Skin of body (tissue), 2 donors: Measurements from ENCODE around the gene SH2D7. TPM values are rescaled to one million over a fixed set of nuclear protein-coding genes. Genes with fewer than 3 reads are reported as not detected.

Experiments
- DNase-seq: peaks from one replicate; lab custom pipeline; 2025; lab: John Stamatoyannopoulos, UW
- total RNA-seq: library from RNA; depleted of rRNA; stranded (reverse); fragments of >200 nt; gene quantifications from one replicate; pipeline ENCODE4 v1.2.3, GENCODE V29; 2014

SH2D7 gene
- total RNA-seq: not detected

DNA sequence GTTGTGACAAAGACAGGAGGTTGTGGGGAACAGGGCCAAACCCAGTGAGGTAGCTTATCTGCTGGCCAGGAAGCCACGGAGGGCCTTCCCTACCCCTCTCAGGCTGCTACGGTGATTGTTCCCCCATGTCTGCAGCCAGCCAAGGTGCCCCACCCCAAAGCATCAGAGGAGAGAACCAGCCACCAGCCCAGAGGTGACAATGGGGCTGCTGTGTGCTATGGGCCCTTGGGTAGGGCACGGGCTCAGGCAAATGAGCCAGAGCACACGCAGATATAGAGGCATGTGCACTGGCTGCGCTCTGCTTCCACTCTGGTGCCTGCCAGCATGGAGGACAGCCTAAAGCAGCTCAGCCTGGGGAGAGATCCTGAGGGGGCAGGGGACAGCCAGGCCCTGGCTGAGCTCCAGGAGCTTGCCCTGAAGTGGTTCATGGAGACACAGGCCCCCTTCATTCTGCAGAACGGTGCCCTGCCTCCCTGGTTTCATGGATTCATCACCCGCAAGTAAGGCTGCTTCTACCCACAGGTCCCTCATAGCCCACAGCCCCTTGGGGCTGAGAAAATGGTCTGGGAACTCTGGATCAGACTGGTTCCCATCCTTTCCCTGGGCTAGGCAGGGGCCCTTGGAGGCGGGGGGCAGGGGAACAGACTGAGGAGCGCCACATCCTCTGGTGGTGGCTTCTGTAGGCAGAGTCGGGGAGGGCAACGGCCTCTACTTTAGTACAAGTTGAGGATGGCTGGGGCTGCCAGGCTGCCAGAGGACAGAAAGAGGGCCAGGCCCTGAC, at the start of gene SH2D7:
SH2D7 (plus strand) TSS at position 301 of the 781 bp plus-strand sequence; CDS start at position 325, 24 bp downstream.
- DNase-seq: no peak

DNA sequence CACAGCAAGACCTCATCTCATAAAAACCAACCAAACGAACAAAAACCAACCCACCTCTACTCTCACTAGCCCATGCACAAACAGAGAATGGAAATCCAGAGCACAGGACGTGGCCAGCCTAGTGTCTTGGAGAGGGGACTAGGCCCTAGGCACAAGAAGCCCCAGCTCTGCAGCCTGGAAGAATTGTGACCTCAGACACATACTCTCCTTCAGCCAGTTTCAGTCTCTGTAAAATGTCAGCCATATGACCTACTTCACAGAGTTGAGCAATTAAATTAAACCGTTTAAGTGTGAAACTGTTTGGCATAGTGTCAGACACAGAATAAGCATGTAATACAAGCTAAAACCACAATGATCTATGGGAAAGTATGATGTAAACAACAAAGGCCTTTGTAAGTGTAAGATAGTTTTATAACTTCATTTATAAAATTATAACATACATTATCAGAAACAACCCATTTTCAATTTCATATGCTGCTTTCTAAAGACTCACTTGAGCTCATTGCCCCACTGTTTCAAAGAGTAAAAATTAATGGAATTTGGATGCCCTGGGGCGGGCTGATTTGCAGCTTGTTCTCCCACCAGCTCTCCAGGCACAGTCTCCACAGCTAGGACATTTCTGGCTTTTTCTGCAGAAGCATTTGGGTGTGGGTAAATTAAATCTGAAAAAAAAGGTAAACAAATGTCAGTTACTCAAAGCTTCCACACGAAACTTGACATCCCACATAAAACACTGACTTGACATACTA, 47.8 kb upstream of the SH2D7 start:
- peak; percentile 56 for DNase-seq

DNA sequence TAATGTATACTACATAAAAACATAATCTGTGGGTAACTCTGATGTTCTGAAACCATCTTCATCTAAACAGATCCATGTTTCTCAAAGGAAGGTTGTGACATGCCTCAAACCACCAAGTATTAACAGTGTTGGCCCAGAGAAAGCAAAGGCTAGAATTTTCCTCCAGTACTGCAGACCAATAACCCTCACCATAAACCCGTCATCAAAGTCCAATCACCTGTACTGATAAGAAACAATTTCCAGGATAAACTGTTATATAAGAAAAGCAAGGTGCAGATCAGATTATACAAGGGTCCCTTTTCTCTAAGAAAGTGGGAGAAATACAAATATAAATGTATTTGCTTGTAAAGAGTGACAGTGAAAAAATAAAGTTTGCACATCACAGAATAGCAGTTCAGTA, 47.2 kb upstream of the SH2D7 start:
- DNase-seq: no peak

DNA sequence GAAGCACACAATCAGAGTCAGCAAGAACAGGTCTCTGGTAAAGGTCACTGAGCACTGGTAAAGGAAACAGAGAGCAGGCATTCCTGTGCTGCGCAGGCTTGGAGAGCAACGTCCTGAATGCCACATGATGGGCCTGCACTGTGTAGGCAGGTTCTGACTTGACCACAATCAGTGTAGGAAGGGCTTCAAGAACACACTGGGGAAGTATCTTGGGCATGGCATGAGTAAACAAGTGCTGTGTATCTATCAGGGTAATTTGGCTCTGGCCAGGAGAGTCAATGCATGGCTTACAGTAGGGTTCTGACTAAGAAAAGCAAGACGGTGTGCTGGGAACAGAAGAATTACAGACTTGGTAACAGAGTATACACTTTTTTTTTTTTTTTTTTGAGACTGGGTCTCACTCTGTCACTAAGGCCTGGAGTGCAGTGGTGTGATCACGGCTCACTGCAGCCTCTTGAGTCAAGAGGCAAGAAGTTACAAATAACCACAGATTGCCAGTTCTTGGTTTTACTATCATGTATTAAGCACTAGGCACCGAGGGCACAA, 45.5 kb upstream of the SH2D7 start:
- DNase-seq: no peak

DNA sequence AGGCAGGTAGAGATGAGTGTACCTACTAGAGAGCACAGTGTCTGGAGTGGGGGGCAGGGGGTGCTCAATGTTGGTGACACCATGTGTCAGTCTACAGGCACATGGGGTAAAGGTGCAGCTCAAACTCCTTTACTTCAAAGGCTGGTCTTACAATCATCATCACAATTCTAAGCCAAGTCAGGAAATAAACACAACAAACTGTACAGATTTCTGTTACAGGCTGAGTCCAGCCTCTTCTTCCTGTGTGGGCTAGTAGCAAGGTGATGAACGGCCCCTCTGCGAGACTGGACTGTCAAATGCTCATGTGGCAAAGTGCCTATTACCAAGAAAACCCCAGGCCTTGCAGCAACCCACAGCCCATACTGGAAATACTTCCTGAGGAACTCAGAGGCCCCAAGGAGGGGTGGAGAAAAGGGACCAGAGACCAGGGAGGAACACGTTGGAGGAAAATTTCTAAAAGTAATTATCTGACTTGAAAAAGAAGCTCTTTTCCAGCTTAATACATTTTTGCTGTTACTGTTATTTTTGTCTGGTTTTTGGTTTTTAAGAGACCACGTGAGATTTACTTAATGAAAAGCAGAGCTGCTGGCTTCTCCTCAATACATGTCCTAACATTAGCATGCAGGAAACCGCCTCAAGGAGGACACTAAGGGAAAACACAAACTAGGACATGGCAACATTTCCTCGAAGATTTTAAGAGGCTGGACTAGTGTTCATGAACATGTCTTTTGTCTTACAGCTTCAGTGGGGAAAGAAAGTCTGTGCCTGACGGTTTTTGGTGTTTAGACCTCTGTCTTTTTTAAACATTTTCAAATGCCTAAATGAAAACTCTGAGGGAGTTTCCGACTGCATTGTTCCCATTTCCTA, 44.4 kb upstream of the SH2D7 start:
- DNase-seq: peak; percentile 95

DNA sequence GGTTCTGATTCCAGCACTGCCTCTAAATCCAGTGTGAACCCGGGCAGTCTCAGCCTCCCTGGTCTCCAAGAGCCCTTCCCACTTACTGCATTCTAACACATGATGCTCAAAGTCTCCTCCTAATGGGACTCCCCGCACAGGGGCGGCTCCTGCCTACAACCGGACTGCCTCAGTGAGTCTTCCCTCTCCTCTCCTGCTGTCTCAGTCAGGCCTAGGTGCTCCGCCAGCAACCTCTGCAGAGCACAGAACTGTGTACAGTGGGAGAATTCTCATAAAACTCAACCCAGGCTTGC, 43.8 kb upstream of the SH2D7 start:
- DNase-seq: no peak

DNA sequence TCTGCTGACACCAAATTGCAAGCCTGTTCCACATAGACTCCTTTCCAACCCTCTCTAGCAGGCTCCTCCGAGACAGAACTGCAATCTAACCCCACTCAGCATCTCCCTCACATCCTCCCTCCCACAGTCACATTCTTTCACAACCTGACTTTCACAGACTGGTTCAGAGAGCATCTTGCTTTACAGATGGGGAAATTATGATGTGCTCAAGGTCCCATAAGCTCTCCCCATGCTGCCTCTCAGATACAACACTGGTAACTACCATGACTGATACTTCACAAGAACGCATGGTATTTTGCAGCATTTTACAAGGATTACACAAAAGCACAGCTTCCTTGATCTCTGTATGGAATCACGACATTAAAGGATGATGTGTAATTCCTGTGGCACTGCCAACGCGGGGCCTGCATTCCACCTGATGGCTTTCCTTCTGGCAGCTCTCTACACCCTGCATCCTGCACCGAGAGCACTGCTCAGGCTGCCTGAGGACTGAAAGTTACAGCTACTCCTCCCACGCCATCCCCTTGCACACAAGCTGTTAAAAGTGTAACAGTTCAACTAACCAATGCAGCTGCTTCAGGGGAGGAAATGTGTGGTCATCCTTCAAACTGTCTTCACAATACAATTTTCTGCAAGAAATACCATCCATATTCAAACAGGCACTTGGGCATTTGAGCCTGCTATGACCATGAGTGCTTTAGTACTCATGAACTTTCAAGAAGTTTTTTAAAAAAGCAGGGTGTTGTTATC, 42.5 kb upstream of the SH2D7 start:
- peak; percentile 25 for DNase-seq

DNA sequence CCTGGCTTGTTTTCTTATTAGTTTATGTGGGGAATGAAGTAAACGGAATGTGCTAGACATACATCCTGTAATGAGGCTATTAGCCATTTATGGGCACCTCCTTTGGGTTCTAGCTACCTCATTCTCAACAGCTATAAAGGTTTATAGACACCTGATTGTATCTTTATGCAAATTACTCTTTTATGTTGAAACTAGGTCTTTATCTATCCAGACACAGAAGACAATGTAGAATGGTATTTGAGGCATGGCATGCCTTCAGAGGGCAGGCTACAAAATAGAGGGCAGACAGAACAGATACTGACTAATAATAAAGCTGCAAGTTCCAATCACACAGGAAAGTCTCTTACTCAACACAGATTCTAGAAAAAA, 41.9 kb upstream of the SH2D7 start:
- no peak for DNase-seq

DNA sequence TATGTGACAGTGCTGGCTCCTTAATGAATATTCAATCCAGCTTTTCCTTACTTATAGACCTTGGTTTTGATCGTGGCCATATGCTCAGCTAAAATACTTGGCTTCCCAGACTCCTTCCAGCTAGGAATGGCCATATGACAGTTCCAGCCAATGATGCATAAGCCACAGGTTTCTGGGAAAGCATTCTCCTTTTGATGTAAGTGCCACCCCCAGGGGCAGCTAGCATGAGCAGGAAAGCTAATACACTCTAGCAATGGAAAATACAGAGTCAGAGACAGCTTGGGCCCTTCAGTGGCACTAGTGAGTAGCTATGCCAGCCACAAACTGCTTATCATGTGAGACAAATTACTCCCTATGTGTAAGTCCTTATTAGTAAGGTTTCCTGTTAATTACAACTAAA, 41.5 kb upstream of the SH2D7 start:
- DNase-seq: no peak

DNA sequence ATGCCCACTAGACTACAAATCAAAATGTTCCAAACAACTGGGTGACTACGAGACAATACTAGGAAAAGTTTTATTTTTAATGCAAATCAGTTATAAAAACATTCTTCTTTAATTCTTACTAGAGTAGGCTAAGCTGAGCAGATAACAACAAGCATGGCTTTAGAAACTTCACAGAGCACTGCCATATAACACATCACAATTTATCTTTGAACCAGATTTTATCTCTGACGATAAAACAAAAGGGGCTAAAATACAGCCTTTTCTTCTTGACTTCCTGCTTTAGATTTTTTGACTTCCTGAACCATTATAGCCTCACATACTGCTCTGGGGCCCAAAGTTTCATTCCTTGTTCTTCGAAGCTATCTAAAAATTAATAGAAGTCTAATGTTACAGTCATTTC, 40.8 kb upstream of the SH2D7 start:
- no peak for DNase-seq

DNA sequence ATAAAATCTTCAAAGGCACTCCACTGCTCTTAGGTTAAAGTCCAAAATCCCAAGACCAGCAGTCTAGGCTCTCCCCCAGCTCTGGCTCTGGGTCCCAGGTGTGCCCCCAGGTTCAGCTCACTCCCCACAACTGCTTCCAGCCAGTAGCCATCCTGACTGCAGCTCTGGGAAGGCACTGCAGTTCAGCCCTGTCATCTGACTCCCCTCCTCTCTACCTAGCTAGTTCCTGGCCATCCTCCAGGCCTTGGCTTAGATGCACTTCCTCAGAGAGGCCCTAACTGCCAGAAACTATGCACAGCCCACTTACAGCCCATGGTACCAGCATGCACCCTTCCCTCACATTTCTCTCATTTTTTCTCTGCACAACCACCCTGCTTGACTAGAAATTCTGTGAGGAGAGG, 40.4 kb upstream of the SH2D7 start:
- no peak for DNase-seq

DNA sequence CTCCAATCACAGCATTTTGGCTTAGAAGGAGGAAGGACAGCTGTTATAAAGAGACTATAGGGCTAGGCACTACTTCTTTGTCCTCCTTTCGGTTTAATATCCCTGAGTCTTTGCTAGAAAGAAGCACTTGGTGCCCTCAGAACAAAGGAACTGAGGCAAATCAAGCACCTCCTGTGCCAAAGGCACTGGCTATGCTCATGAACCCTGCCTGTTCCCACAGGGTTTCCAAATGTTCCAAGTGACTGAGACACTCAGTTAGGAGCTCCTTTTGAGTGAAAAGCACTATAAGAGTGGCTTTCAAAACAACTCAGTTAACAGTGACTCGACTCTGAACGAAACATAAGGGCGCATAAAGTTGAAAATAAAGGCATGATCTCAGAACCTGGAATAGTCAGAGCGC, 39.8 kb upstream of the SH2D7 start:
- DNase-seq: no peak

DNA sequence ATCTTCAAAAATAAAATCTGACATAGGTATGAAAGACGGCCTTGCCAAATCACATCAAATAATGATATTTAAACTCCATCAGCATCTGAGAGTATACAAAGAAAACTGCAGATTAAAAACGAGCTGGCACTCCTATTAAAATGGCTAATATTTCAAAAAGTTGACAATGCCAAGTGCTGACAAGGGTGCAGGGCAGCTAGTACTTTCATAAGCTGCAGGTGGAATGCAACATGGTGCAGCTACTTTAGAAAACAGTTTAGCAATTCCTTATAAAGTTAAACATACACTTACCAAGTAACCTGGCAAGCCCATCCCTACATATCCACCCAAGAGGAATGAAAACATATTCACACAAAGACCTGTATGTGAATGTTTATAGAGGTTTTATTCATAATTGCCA, 37.8 kb upstream of the SH2D7 start:
- DNase-seq: no peak

DNA sequence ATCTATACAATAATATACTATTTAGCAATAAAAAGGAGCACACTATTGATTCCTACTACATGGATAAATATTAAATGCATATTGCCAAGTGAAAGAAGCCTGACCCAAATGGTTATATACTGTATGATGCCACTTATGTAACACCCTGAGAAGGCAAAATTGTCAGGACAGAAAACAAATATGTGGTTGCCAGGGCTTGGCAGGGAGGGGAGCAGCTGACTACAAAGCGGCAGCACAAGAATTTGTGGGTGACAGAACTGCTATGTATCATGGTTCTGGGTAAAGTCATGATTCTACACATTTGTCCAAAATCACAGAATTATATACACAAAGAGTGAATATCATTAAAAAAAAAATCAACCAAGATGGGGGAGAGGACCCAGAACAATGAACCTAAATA, 37.4 kb upstream of the SH2D7 start:
- DNase-seq: no peak

DNA sequence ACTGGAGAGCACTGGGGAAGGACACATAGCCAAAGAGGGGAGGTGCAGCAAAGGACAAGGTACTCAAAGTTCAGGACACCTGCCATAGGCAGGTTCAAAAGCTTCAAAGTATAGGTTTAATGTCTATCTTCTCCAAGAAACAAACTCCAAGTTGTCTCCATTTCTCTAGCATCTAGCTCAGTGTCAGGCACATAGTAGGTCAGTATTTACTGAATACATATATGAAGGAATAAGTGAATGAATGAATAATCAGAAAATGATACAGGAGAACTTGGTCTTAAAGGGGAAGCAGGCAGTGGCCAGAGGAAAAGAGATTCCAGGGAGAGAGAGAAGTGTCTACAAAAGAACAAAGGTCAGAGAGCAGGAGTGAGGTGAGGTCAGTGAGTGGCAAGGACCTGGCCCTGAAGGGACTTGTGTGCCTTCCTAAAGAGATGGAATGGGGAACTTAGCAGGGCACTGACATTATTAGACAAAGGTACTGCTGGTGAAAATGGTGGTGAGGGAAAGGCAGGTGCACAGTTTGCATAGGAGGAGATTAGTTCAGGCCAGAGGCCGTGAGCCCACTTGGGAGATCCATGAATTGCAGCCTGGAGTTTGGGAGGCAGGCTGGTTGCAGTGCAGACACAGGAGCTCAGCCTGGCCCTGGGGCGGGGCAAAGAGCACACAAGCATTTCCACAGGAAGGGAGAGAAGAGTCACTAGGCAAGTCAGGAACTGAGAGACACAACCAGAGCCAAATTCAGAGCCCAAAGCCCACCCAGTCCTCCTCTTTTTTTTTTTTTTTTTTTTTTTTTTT, 36.2 kb upstream of the SH2D7 start:
- DNase-seq: no peak

DNA sequence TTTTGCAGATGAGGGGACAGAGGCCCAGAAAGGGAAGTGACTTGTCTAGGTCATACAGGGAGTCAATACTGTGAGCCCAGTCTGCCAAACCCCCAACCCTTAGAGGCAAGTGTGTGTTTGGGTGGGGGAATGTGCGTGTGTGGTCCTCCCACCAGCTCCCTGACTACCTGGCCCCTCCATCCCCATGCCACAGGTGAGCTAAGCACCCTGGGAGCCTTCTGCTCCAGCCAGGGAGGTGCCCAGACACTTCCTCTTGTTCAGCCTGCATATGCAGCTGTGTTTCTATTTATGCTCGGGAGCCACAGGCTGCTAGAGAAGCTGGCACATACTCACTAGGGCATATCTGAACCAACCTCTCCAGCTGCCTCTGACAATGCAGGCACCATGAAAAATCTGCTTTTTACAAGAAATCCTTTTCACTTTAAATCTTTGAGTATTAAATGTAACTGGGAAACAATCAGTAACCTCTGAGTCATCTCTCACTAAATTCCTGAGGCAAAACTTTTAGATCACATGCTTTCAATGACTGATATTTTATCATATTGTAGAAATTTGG, 35.6 kb upstream of the SH2D7 start:
- DNase-seq: no peak

DNA sequence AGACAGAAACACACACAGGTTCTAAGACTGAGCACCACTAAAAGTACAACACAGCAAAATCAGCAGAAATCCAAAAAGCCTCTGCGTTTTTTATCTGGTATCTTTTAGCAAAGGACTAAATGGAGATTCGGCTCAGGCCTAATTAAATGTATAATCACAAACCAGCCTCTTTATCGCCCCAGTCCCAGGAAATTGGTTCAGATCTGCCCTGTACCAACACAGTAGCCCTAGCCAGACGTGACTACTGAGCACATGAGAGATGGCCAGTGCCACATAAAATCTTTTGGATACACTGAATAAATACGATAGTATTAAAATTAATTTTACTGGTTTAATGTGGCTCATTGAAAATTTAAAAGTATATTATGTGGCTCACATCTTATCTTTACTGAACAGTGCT, 34.6 kb upstream of the SH2D7 start:
- no peak for DNase-seq

DNA sequence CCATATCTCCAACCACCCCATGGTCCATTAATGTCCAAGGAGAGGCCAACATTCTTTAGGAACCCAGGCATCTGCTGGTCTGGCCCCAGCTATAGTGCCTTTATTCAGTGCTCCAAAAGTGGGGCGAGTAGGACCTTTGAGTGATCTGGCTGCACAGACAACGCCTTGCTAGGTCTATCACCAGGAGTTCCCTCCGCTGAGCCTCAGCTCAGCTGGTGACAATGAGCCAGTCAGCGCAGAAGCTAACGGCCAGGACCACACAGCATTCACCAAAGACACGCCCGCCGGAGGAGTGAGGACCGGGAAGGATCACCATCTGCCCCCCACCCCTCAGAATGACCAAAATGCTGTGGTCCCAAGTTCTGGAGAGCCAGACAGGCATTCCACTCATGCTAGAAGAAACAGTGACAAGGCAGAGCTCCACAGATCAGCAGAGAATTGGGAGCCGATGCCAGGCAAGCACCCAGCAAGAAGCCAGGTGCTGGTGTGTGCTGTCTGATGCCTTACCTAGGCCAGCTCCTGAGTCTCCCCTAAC, 33.9 kb upstream of the SH2D7 start:
- no peak for DNase-seq

DNA sequence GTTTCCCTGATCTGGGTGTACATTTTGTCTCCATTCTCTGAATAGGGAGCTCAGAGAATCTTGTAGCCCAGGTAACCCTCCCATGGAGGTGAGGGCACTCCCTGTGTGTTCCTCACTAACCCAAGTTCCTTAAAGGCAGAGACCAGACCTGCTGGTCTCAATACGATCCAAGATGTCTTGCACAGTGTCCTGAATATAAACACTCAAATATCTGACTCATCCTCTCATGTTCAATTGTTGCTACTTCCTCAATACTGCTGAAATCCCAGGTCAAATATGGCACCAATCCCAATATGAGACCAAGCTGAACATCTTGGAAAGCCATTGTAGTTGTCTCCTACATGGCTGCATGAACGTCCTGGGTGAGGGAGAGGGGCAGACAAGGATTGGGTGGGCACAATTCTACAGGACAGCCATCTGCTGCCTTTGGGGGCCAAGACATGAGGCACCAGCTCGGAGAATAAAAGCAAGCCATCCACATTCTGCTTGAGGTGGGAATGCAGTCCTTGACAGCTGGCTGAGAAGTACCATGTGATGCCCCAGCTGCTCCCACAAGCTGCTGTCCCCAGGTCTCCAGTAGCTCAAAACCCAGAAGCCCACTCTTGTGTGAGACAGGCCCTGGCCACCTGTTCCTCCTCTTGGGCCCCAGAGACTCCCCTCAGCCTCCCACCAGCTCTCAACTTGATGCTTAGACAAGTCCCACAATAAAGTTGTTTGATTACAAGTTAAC, 33.1 kb upstream of the SH2D7 start:
- no peak for DNase-seq
